KMS-11 (cell line): ENCODE measurements around the gene STXBP3.

Experiments
- H2AFZ ChIP-seq: fragments of 200-600 bp; sonication (generic); 2 replicates; pipeline ENCODE4 v1.6.1; 2016; ENCODE audit warnings: antibody characterized with exemption, mixed run types, low read depth
- H3K27ac ChIP-seq: fragments of 200-600 bp; sonication (generic); 2 replicates; pipeline ENCODE4 v1.6.1; 2016; ENCODE audit warnings: mild to moderate bottlenecking, mixed run types
- H3K27me3 ChIP-seq: fragments of 200-600 bp; sonication (generic); 2 replicates; pipeline ENCODE4 v1.6.1; 2017; ENCODE audit warnings: mild to moderate bottlenecking, low read depth, mixed run types, moderate library complexity; ENCODE audit not compliant: insufficient read depth
- H3K36me3 ChIP-seq: fragments of 200-600 bp; sonication (generic); 2 replicates; pipeline ENCODE4 v1.6.1; 2017; ENCODE audit warnings: mild to moderate bottlenecking, mixed run types; ENCODE audit not compliant: insufficient read depth
- H3K4me1 ChIP-seq: fragments of 200-600 bp; sonication (generic); 2 replicates; pipeline ENCODE4 v1.6.1; 2016; ENCODE audit warnings: mild to moderate bottlenecking, low read depth, mixed run types; ENCODE audit not compliant: poor library complexity, severe bottlenecking
- H3K4me2 ChIP-seq: fragments of 200-600 bp; sonication (generic); 2 replicates; pipeline ENCODE4 v1.7.0; 2016; ENCODE audit warnings: mild to moderate bottlenecking, mixed run types
- H3K4me3 ChIP-seq: fragments of 200-600 bp; sonication (generic); IDR thresholded peaks from 2 replicates; pipeline ENCODE4 v1.6.1; 2017; ENCODE audit warnings: low read depth, low read length, mixed read lengths; ENCODE audit not compliant: insufficient read depth
- H3K79me2 ChIP-seq: fragments of 200-600 bp; sonication (generic); 2 replicates; pipeline ENCODE4 v1.6.1; 2016; ENCODE audit warnings: low read depth, mixed run types; ENCODE audit not compliant: insufficient read depth
- H3K9ac ChIP-seq: fragments of 200-600 bp; sonication (generic); 2 replicates; pipeline ENCODE4 v1.6.1; 2016; ENCODE audit warnings: mild to moderate bottlenecking, mixed run types
- H4K20me1 ChIP-seq: fragments of 200-600 bp; sonication (generic); 2 replicates; pipeline ENCODE4 v1.6.1; 2016; ENCODE audit warnings: mild to moderate bottlenecking, mixed run types; ENCODE audit not compliant: insufficient read depth
- TF ChIP-seq, protein P1 (sequence below): fragments of 200-600 bp; sonication (generic); conservative IDR thresholded peaks from 2 replicates; pipeline ENCODE4 v1.6.1; 2017; ENCODE audit warnings: low read depth, mild to moderate bottlenecking, antibody characterized with exemption, low read length, moderate library complexity, mixed read lengths

Gene STXBP3

DNA sequence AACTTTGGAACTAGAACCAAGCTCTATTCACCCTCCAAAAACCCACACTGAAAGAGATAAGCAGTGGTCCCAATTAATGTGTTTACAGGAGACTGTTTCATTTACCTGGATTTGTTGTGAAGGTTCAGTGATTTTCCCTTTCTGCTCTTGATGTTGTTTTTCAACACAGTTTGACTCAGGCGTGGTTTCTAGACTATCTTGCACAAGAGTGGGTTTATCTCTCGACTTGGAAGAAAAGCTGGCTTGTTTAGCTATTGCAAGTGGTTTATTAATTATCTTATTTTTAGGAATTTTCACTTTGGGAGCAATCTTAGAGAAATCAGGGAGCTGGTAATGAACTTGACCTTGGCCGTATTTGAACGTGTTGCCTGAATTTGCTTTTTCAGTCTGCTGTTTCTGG lies 105.1 kb downstream of the STXBP3 start:
- Histone ChIP-seq H3K4me3 (no peak overlapping the region), H3K79me2 (no peaks in the 10 kb centered on the region), H3K4me2 (no peak overlapping the region), H3K27me3 (no peaks in the 10 kb centered on the region), H2AFZ (no peak overlapping the region), H3K9ac (no peak overlapping the region), H3K4me1 (no peaks in the 10 kb centered on the region), H4K20me1 (no peaks in the 10 kb centered on the region), H3K36me3 (no peaks in the 10 kb centered on the region), H3K27ac (no peak overlapping the region)
- TF ChIP-seq, protein P1, sequence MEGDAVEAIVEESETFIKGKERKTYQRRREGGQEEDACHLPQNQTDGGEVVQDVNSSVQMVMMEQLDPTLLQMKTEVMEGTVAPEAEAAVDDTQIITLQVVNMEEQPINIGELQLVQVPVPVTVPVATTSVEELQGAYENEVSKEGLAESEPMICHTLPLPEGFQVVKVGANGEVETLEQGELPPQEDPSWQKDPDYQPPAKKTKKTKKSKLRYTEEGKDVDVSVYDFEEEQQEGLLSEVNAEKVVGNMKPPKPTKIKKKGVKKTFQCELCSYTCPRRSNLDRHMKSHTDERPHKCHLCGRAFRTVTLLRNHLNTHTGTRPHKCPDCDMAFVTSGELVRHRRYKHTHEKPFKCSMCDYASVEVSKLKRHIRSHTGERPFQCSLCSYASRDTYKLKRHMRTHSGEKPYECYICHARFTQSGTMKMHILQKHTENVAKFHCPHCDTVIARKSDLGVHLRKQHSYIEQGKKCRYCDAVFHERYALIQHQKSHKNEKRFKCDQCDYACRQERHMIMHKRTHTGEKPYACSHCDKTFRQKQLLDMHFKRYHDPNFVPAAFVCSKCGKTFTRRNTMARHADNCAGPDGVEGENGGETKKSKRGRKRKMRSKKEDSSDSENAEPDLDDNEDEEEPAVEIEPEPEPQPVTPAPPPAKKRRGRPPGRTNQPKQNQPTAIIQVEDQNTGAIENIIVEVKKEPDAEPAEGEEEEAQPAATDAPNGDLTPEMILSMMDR, result no peak

DNA sequence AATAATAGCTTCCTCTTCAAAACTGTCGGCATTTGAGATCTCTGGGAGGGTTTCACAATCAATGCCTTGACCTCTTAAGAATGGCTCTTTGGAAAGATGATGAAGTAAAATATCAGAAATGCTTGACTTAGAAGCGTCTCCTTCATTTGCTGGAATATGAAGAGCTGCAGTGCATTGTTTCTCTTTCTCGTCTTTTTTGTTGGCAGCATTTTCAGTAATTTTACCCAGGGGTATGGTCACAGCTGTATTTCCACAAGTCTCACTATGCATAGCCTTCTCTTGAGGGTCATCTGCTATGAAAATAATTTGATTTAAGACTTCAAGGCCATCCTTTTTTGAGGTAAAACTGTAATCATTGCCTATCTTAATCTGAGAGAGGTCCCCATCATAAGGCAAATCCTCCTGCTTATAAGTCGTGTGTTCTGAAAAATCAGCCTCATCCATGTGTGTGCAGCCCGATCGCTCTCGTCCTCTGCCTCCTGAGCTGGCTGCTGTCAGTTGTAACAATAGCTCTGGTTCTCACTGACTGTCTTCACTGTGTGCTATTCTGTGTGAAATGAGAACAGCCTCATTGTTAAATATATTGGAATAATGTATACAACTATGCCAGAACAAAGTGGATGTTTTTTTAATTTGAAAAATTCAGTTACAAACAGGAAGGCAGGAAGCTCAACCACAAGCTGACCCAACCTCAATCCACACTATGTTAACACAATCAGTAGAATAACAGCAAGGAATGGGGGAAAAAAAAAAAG lies 105.9 kb downstream of the STXBP3 start:
- H3K4me2 ChIP-seq, result no peak overlapping the region

DNA sequence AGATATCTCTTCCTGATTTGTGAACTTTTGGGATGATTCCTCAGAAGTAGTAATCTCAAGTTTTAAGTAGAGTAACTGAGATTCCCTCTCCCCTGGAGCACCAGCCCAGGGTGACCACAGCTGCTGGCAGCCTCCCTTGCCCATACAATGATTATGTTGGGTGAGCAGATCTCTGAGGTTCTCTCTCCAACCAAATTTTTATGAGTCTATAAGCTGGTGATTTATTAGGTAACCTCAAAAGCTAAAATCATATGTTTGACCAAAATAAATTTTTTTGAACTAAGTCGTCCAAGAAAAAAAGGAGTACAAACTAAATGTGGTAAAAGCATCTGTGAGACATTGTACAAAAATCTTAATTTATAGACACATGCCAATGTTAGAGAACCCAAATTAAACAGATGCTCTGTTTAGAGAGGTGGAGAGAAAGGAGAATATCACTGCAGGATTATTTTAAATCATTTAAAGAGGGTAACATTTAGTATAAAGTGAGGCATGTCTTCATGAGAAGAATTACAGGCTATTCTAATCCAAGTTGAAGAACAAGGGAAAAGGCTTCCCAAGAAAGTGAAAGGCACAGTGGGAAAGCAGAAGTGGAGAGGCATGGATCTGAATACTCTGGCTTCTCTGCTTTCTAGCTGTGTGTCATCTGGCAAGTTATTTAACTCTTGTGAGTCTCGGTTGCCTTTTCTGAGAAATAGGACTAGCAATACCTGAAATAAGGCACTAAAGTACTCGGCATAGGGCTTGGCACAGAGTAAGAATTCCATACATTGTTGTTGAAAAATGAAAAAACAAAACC lies 107.9 kb downstream of the STXBP3 start:
- no peak overlapping the region for H3K4me3 ChIP-seq
- H3K4me2 ChIP-seq, result no peak overlapping the region
- no peak overlapping the region for H2AFZ ChIP-seq
- no peaks in the 10 kb centered on the region for H3K27me3 ChIP-seq
- H3K4me1 ChIP-seq, result no peaks in the 10 kb centered on the region
- no peak overlapping the region for H3K9ac ChIP-seq
- no peaks in the 10 kb centered on the region for H3K36me3 ChIP-seq
- no peaks in the 10 kb centered on the region for H3K79me2 ChIP-seq
- no peaks in the 10 kb centered on the region for H4K20me1 ChIP-seq
- H3K27ac ChIP-seq, result no peak overlapping the region
- TF ChIP-seq, protein P1, result no peak

More for the DNA sequence above, 105.9 kb downstream of the STXBP3 start:
- H2AFZ ChIP-seq, result no peak overlapping the region
- H3K4me1 ChIP-seq, result no peaks in the 10 kb centered on the region
- TF ChIP-seq, protein P1, result no peak
- H3K9ac ChIP-seq, result no peak overlapping the region
- H3K27me3 ChIP-seq, result no peaks in the 10 kb centered on the region
- no peak overlapping the region for H3K4me3 ChIP-seq
- H3K27ac ChIP-seq, result no peak overlapping the region
- H3K79me2 ChIP-seq, result no peaks in the 10 kb centered on the region
- no peaks in the 10 kb centered on the region for H3K36me3 ChIP-seq
- H4K20me1 ChIP-seq, result no peaks in the 10 kb centered on the region

DNA sequence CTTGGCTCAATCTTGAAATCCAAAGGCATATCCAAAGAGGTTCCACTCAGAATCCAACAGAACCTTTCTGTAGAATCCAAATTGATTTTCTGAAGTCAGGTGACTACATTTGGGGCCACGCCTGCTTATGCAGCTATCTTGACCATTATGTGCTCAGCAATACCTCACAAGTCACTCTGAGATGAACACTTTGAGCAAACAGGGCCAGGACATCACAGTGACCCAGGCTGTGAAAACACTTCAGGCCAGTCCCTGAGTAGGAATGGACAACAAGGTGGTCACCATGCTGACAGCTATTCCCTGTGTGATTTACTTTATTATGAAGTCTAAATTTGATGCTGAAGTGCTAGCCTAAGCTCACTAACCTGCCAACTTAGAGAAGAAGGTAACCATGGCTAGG lies 110.5 kb downstream of the STXBP3 start, which contains the start of gene AKNAD1:
AKNAD1 (minus strand) TSS at position 101 of the 400 bp plus-strand sequence. CDS start 4,430 bp downstream, outside the sequence.
- Histone ChIP-seq H3K4me3 (no peak within 1 kb of the TSS), H4K20me1 (no peaks in the 10 kb centered on the region), H3K9ac (no peak within 1 kb of the TSS), H3K4me2 (no peak within 1 kb of the TSS), H3K27me3 (no peaks in the 10 kb centered on the region), H3K36me3 (no peaks in the 10 kb centered on the region), H3K4me1 (no peaks in the 10 kb centered on the region), H2AFZ (no peak within 1 kb of the TSS), H3K27ac (no peak within 1 kb of the TSS), H3K79me2 (no peaks in the 10 kb centered on the region)
- TF ChIP-seq, protein P1, result no peak
